GM23338 (cell line): ENCODE results near the gene VWA2. TPM values are rescaled to one million over a fixed set of nuclear protein-coding genes. Genes with fewer than 3 reads are reported as not detected.

ENCODE experiments used
- ATAC-seq: fragments of 200-7000 bp; cut with Tn5 transposase; 3 replicates; pipeline ENCODE4 v1.9.1; 2020
- DNase-seq: peaks from one replicate; pipeline ENCODE4 v3.0.0-alpha.2; 2015; ENCODE audit warnings: low spot score
- H2AFZ ChIP-seq: fragments of 200-600 bp; sonication (generic); 2 replicates; pipeline ENCODE4 v1.8.0; 2016; ENCODE audit warnings: antibody characterized with exemption, mild to moderate bottlenecking, moderate library complexity
- H3F3A ChIP-seq: fragments of 200-600 bp; sonication (generic); replicated peaks from 2 replicates; pipeline ENCODE4 v1.8.0; 2017; ENCODE audit warnings: antibody characterized with exemption, mixed run types, low read depth
- H3K27ac ChIP-seq: fragments of 200-600 bp; sonication (generic); 2 replicates; pipeline ENCODE4 v1.6.1; 2016; ENCODE audit warnings: low read depth
- H3K27me3 ChIP-seq: fragments of 200-600 bp; sonication (generic); 2 replicates; pipeline ENCODE4 v1.8.0; 2016; ENCODE audit warnings: mild to moderate bottlenecking, mixed run types, moderate library complexity; ENCODE audit not compliant: insufficient read depth
- H3K36me3 ChIP-seq: fragments of 200-600 bp; sonication (generic); 2 replicates; pipeline ENCODE4 v1.8.0; 2016; ENCODE audit warnings: mild to moderate bottlenecking; ENCODE audit not compliant: insufficient read depth
- H3K4me1 ChIP-seq: fragments of 200-600 bp; sonication (generic); 2 replicates; pipeline ENCODE4 v1.8.0; 2016; ENCODE audit warnings: mild to moderate bottlenecking, moderate library complexity; ENCODE audit not compliant: insufficient read depth
- H3K4me2 ChIP-seq: fragments of 200-600 bp; sonication (generic); 2 replicates; pipeline ENCODE4 v1.7.1; 2017; ENCODE audit warnings: mixed run types
- H3K4me3 ChIP-seq: fragments of 200-600 bp; sonication (generic); 2 replicates; pipeline ENCODE4 v1.6.1; 2016; ENCODE audit warnings: mixed run types
- H3K79me2 ChIP-seq: fragments of 200-600 bp; sonication (generic); replicated peaks from 2 replicates; pipeline ENCODE4 v1.8.0; 2017; ENCODE audit warnings: mild to moderate bottlenecking; ENCODE audit not compliant: insufficient read depth
- H3K9me2 ChIP-seq: fragments of 200-600 bp; sonication (generic); 2 replicates; pipeline ENCODE4 v1.8.0; 2017; ENCODE audit not compliant: insufficient read depth
- H4K20me1 ChIP-seq: fragments of 200-600 bp; sonication (generic); replicated peaks from 2 replicates; pipeline ENCODE4 v1.8.0; 2017; ENCODE audit warnings: mild to moderate bottlenecking; ENCODE audit not compliant: insufficient read depth
- H3K27ac Mint-ChIP-seq: 2 replicates; pipeline ENCODE4 v1.8.0; 2020; ENCODE audit warnings: inconsistent platforms, mild to moderate bottlenecking, moderate library complexity, mixed read lengths
- H3K27me3 Mint-ChIP-seq: 3 replicates; pipeline ENCODE4 v1.8.0; 2022; ENCODE audit warnings: low read depth, mild to moderate bottlenecking, moderate library complexity, mixed read lengths, inconsistent platforms; ENCODE audit not compliant: insufficient read depth, poor library complexity
- H3K36me3 Mint-ChIP-seq: 3 replicates; pipeline ENCODE4 v1.8.0; 2021; ENCODE audit warnings: low read depth, mild to moderate bottlenecking, inconsistent platforms, moderate library complexity, mixed read lengths
- H3K4me1 Mint-ChIP-seq: 3 replicates; pipeline ENCODE4 v1.8.0; 2020; ENCODE audit warnings: mild to moderate bottlenecking, inconsistent platforms, mixed read lengths
- H3K4me3 Mint-ChIP-seq: 3 replicates; pipeline ENCODE4 v1.8.0; 2021; ENCODE audit warnings: moderate library complexity, mild to moderate bottlenecking, inconsistent platforms, mixed read lengths
- H3K9me3 Mint-ChIP-seq: 3 replicates; pipeline ENCODE4 v1.8.0; 2020; ENCODE audit warnings: moderate library complexity, mild to moderate bottlenecking, inconsistent platforms, mixed read lengths
- CREB1 ChIP-seq: fragments of 250-450 bp; sonication (Bioruptor Pico); IDR thresholded peaks from 2 replicates; pipeline ENCODE4 v1.5.0; 2020; ENCODE audit warnings: low read depth, mild to moderate bottlenecking, moderate library complexity
- EZH2 ChIP-seq: fragments of 200-600 bp; sonication (generic); IDR thresholded peaks from one replicate; pipeline ENCODE4 v1.8.0; 2017; ENCODE audit warnings: antibody characterized with exemption, mild to moderate bottlenecking, low read depth; ENCODE audit not compliant: unreplicated experiment
- EZH2phosphoT487 ChIP-seq: fragments of 200-600 bp; sonication (generic); IDR thresholded peaks from one replicate; pipeline ENCODE4 v1.8.1; 2018; ENCODE audit warnings: antibody characterized with exemption; ENCODE audit not compliant: unreplicated experiment
- POLR2AphosphoS5 ChIP-seq: IDR thresholded peaks from 2 replicates; pipeline ENCODE4 v1.6.1; 2016; ENCODE audit warnings: antibody characterized with exemption, low read depth
- STAT1 ChIP-seq: IDR thresholded peaks from one replicate; pipeline ENCODE4 v1.6.1; 2016; ENCODE audit warnings: antibody characterized with exemption; ENCODE audit not compliant: unreplicated experiment
- ZNF331 ChIP-seq: fragments of 250-450 bp; sonication (Bioruptor Pico); IDR thresholded peaks from 2 replicates; pipeline ENCODE4 v1.5.0; 2020; ENCODE audit warnings: low read depth, mild to moderate bottlenecking, moderate library complexity
- ZNF462 ChIP-seq: fragments of 250-450 bp; sonication (Bioruptor Pico); IDR thresholded peaks from 2 replicates; pipeline ENCODE4 v1.5.0; 2020; ENCODE audit warnings: mild to moderate bottlenecking, moderate library complexity
- polyA plus RNA-seq: library from polyadenylated mRNA; unstranded; fragments of >200 nt; fragmentation: Nextera tagmentation; extraction: Ambion mirVana; gene quantifications from 2 replicates; pipeline ENCODE4 v1.2.1, GENCODE V29; 2016
- total RNA-seq: library from RNA; depleted of rRNA; stranded (reverse); fragments of >200 nt; shearing (Covaris generic); gene quantifications from 2 replicates; pipeline ENCODE4 v1.2.3, GENCODE V29; 2014
- TF ChIP-seq, protein P1 (sequence below): IDR thresholded peaks from 2 replicates; pipeline ENCODE4 v1.6.1; 2016; ENCODE audit warnings: antibody characterized with exemption
- TF ChIP-seq, protein P2 (sequence below): IDR thresholded peaks from one replicate; pipeline ENCODE4 v1.6.1; 2018; ENCODE audit warnings: antibody characterized with exemption; ENCODE audit not compliant: unreplicated experiment

Gene VWA2
- total and polyA plus RNA-seq, 2 experiments from 2014 or later: 0.48 to 3.7 TPM

GRCh38 chr10:114283091-114283490 lies 44.0 kb downstream of the VWA2 start:
- Histone ChIP-seq H3K27ac (no peak overlapping the region), H3K79me2 (no peaks in the 10 kb centered on the region), H3K27me3 (no peaks in the 10 kb centered on the region), H3F3A (no peaks in the 10 kb centered on the region), H3K9me2 (no peaks in the 10 kb centered on the region), H2AFZ (no peak overlapping the region), H3K4me2 (no peak overlapping the region), H3K4me1 (no peaks in the 10 kb centered on the region), H3K36me3 (no peaks in the 10 kb centered on the region), H4K20me1 (no peaks in the 10 kb centered on the region), H3K4me3 (no peak overlapping the region)
- Mint-ChIP-seq H3K27ac (no peak overlapping the region), H3K36me3 (no peaks in the 10 kb centered on the region), H3K27me3 (peaks cover 3% of the 10 kb centered on the region), H3K4me3 (no peak overlapping the region), H3K4me1 (no peaks in the 10 kb centered on the region), H3K9me3 (no peaks in the 10 kb centered on the region)
- ATAC-seq (no peak), DNase-seq (no peak)
- no peak for TF ChIP-seq EZH2phosphoT487
- TF ChIP-seq, protein P1, sequence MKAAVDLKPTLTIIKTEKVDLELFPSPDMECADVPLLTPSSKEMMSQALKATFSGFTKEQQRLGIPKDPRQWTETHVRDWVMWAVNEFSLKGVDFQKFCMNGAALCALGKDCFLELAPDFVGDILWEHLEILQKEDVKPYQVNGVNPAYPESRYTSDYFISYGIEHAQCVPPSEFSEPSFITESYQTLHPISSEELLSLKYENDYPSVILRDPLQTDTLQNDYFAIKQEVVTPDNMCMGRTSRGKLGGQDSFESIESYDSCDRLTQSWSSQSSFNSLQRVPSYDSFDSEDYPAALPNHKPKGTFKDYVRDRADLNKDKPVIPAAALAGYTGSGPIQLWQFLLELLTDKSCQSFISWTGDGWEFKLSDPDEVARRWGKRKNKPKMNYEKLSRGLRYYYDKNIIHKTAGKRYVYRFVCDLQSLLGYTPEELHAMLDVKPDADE: no peak
- TF ChIP-seq EZH2: no peak
- TF ChIP-seq STAT1: no peak
- TF ChIP-seq CREB1: no peak
- TF ChIP-seq ZNF331 (CRISPR knock-in tag): no peak

DNA sequence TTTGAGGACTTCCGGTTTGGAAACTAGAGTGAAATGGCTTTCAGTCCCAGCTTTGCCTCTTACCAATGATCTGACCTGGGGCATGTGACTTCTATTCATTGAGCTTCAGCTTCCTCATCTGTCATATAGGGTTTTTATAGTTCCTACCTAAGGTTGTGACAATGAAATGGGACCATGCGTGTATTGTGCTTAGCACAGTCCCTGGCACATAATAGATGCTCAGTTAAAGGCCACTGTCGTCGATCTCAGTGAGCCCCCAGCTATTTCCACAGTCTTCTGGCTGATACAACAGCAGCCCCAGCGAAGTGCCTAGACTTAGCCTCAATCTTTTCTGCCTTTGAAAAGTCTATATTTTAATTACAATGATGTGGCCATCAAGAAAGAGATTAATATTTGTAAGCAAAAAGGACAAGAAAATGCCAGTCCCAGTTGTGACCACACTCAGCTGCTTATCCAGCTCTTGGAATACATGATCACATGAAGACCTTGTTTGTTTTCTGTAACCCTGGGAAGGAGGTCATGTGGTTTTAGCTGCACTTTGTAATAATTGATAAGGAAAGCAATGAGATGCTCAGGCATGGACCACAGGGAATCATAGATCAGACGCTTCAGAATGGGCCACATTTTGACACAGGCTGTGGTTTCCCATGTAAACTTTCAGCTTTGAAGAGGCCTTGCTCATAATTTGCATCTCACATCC lies 44.6 kb downstream of the VWA2 start:
- Mint-ChIP-seq H3K27me3 (peaks cover 3% of the 10 kb centered on the region), H3K27ac (no peak overlapping the region), H3K36me3 (no peaks in the 10 kb centered on the region), H3K4me3 (no peak overlapping the region), H3K4me1 (no peaks in the 10 kb centered on the region), H3K9me3 (no peaks in the 10 kb centered on the region)
- ATAC-seq (no peak), DNase-seq (no peak)
- H3K36me3 ChIP-seq: no peaks in the 10 kb centered on the region
- no peak overlapping the region for H2AFZ ChIP-seq
- H3K79me2 ChIP-seq: no peaks in the 10 kb centered on the region
- no peaks in the 10 kb centered on the region for H3F3A ChIP-seq
- no peaks in the 10 kb centered on the region for H3K9me2 ChIP-seq
- no peaks in the 10 kb centered on the region for H3K4me1 ChIP-seq
- H3K4me3 ChIP-seq: no peak overlapping the region
- H3K4me2 ChIP-seq: no peak overlapping the region
- no peaks in the 10 kb centered on the region for H4K20me1 ChIP-seq
- no peak overlapping the region for H3K27ac ChIP-seq
- H3K27me3 ChIP-seq: no peaks in the 10 kb centered on the region
- no peak for TF ChIP-seq CREB1
- no peak for TF ChIP-seq ZNF462 (CRISPR knock-in tag)
- TF ChIP-seq, protein P1: no peak
- no peak for TF ChIP-seq ZNF331 (CRISPR knock-in tag)
- TF ChIP-seq POLR2AphosphoS5: no peak
- no peak for TF ChIP-seq EZH2phosphoT487
- TF ChIP-seq, protein P2, sequence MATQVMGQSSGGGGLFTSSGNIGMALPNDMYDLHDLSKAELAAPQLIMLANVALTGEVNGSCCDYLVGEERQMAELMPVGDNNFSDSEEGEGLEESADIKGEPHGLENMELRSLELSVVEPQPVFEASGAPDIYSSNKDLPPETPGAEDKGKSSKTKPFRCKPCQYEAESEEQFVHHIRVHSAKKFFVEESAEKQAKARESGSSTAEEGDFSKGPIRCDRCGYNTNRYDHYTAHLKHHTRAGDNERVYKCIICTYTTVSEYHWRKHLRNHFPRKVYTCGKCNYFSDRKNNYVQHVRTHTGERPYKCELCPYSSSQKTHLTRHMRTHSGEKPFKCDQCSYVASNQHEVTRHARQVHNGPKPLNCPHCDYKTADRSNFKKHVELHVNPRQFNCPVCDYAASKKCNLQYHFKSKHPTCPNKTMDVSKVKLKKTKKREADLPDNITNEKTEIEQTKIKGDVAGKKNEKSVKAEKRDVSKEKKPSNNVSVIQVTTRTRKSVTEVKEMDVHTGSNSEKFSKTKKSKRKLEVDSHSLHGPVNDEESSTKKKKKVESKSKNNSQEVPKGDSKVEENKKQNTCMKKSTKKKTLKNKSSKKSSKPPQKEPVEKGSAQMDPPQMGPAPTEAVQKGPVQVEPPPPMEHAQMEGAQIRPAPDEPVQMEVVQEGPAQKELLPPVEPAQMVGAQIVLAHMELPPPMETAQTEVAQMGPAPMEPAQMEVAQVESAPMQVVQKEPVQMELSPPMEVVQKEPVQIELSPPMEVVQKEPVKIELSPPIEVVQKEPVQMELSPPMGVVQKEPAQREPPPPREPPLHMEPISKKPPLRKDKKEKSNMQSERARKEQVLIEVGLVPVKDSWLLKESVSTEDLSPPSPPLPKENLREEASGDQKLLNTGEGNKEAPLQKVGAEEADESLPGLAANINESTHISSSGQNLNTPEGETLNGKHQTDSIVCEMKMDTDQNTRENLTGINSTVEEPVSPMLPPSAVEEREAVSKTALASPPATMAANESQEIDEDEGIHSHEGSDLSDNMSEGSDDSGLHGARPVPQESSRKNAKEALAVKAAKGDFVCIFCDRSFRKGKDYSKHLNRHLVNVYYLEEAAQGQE: no peak
